GM12892 (cell line): ENCODE results near the gene CTXN3. TPM values are rescaled to one million over a fixed set of nuclear protein-coding genes. Genes with fewer than 3 reads are reported as not detected.
A peak's percentile ranks its signal among the peaks of the same experiment; 100 is the strongest.

ENCODE experiments used
- DNase-seq: peaks from one replicate; pipeline ENCODE4 v3.0.0; 2011; ENCODE audit not compliant: insufficient read length
- FAIRE-seq: peaks from 2 replicates; lab custom pipeline; 2011; peaks lifted over from hg19 to GRCh38; lab: Jason Lieb, UNC
- POLR2A ChIP-seq: IDR thresholded peaks from 2 replicates; pipeline ENCODE4 v1.6.1; 2011; ENCODE audit warnings: low read depth, low read length, control low read depth
- POLR2AphosphoS5 ChIP-seq: IDR thresholded peaks from 2 replicates; pipeline ENCODE4 v1.6.1; 2011; ENCODE audit warnings: low read depth, low read length, control low read depth
- TAF1 ChIP-seq: IDR thresholded peaks from 2 replicates; pipeline ENCODE4 v1.6.1; 2011; ENCODE audit warnings: low read depth, mild to moderate bottlenecking, control low read depth, low read length, borderline replicate concordance
- polyA plus RNA-seq: library from polyadenylated mRNA; unstranded; fragments of >200 nt; gene quantifications from one replicate; pipeline ENCODE4 v1.2.1, GENCODE V29; 2012; ENCODE audit warnings: missing spikeins, inconsistent platforms; ENCODE audit not compliant: missing spikeins

CTXN3 gene
- polyA plus RNA-seq = not detected

DNA sequence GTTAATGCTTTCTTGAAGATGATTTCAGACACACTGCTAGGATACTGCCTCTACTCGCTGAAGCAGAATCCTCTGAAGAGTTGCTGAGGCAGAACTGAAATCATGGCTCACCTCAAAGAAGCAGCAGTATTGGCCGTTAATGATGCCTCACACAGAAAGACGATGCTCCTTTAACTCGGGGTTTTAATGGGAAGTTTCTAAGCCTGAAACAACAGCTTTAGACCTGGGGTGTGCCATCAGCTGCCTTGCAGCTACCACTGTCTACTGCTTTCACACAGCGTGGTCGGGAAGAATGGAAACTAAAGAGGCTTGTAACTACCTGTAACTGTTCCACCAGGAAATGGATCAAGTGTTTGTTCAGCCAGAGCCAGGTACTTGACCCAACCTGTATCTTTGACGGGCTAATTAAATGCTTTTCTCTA lies at the start of gene CTXN3:
Gene CTXN3 (plus strand): TSS at position 65 of the 422 bp plus-strand sequence. CDS start 8,440 bp downstream, outside the sequence.
- no peak for FAIRE-seq
- DNase-seq = no peak
- TF ChIP-seq TAF1 (no peak), POLR2AphosphoS5 (no peak), POLR2A (no peak)

DNA sequence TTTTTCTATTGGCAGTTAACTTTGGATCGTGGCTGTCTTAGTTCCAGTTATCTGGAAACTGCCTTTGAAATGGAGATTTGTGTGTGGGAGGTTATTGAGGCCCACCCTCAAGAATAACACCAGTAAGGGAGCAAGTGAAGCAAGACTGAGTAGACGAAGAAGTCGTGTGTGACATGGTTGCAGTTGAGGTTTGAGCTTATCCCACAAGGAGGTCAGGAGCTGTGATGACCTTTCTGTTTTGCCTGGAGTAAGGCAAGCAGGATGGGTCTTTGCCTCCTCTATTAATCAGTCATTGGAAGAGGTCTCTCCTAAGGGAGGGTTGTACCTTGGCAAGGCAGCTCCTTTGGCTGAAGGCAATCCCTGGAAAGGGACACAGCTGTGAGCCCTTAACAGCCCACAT lies 49.6 kb upstream of the CTXN3 start:
- FAIRE-seq = peak; percentile 17
- TF ChIP-seq POLR2AphosphoS5 (no peak), POLR2A (no peak)

DNA sequence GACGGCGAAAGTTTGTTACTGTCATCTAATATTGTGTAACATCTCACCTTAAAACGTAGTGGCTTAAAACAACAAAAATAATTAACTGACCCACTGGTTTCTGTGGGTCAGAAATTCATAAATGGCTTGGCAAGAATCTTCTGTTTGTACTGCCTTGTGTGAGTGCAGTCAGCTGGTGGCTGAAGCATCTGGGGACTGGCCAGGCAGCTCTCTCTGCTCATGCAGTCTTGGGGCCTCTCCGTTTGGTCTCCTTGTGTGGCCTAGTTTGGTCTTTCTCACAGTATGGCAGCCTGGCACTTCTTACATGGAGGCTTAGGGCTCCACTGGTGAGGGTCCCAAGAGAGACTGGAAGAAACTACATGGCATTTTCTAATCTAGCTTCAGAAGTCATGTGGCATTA lies 49.0 kb upstream of the CTXN3 start:
- DNase-seq = no peak
- no peak for FAIRE-seq
- no peak for TF ChIP-seq POLR2A
- no peak for TF ChIP-seq POLR2AphosphoS5
- no peak for TF ChIP-seq TAF1

More for the DNA sequence above, 49.6 kb upstream of the CTXN3 start:
- no peak for DNase-seq

DNA sequence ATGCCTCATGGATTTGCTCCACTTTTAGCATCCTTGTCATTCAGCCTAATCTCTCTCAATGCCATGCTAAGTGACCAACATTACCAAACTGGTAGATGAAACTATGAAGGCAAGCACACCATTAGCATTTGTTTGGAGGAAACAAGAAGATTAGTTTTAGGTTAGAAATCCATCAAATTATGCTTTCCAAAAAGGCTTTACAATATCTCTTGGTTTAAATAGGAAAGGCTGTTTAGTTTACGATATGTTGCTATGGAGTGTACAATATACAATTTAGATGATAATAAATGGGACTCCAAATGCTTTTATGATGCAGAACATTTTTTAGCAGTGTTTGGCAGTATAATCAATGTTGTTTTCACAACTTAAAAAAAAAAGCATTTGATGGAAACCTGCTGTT lies 47.8 kb upstream of the CTXN3 start:
- DNase-seq (no peak), FAIRE-seq (no peak)
- TF ChIP-seq POLR2AphosphoS5 (no peak), TAF1 (no peak), POLR2A (no peak)

DNA sequence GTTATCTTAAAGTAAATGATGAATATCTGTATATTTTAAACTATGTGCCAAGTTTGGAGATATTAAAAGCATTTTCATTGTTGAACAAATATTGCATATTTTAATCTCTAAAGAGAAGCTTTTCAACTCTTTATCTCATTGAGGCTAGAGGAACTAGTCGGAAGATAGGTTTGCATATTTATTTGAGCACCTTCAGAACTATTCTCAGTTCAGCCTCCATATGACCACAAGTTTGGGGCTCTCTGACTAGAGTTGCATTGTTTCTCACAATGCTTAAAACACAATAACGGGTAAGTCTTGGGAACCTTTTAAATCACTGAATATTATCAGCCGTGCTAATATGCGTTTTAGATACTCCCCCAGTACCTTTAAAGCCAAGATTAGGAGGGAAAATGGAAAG lies 47.3 kb upstream of the CTXN3 start:
- no peak for DNase-seq
- no peak for FAIRE-seq
- TF ChIP-seq POLR2A = no peak
- no peak for TF ChIP-seq TAF1
- no peak for TF ChIP-seq POLR2AphosphoS5

DNA sequence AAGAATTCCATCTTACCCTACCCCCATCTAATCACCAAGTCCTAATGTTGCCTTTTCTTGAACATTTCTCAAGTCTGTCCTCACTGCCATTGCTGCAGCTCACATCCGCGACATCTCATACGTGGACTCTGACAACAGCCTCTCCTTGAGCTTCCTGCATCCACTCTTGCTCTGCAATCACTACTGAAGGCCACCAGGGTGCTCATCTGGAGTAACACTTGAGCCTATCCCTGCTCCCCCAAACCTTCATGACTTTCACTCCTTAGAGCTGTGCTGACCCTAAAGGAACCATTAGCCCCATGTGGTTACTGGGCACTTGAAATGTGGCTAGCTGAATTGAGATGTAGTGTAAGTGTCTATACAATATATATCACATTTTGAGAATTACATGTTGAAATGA lies 46.4 kb upstream of the CTXN3 start:
- no peak for DNase-seq
- no peak for TF ChIP-seq TAF1
- TF ChIP-seq POLR2A = no peak
- TF ChIP-seq POLR2AphosphoS5 = no peak
- FAIRE-seq = no peak

DNA sequence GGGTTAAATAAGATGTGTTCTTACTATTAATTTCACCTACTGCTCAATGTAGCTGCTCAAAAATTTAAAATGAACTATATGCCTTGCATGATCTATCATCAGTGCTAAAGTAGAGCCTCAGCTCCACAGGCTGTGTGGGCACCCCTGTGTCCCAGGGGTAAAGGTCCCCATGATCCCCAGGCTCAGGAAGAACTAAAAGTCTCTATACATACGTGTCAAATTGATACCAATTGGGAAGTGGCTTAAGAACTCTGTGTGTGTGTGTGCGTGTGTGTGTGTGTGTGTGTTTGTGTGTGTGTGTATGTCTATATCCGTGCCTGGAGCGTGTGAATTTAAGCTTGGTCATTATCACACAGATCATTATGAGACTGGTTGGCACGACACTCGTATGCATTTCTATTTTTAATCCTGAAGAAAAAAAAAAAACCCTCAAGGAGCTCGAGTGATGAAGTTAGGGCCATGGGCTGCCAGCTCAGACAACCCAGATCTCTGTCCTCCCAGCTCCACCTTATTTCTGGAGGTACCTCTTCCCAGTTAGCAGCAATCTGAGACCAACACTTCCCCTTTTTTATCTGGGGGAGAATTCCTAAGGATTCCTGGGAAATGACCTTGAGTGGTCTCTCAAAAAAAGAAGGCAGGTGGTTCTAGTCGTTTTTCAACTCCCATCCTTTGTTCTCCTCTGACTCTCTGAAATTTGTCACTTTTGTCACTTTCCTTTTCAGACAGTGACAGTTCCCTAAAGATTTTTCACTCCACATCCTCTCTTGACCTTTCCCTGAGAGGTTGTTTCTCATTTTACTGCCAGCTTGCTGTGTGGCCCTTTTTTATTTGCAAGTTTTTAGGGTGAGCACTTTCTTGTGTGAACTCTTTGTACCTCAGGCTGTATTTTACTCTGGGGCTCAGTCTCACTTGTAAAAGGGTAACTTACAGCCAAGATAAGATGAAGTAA lies 45.7 kb upstream of the CTXN3 start:
- DNase-seq (no peak), FAIRE-seq (no peak)
- no peak for TF ChIP-seq POLR2A
- TF ChIP-seq TAF1 = no peak
- TF ChIP-seq POLR2AphosphoS5 = no peak

DNA sequence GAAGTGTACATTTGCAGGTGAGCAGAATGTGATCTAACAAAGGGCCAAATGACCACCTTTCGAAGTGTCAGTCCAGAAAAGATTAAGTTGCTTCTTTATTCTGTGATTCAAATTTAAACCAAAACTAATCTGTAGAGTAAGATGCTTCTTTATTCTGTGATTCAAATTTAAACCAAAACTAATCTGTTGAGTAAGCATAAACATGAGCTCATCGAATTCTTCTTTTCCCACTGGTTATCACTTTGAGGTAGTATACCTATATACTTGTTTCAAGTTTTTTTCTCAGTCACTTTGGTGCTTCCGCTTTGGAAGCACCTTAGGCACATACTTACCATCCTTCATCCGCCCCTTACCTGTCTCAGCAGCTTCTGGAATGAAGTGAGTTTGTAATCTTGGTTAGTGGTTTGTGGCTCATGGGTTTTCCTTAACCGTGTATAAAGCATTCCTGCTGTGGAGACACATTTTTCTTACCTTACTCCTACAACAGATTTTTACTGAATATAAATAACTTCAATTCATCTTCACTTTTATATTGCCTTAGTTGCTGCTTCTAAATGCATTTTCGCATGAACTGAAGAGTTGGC lies 40.7 kb upstream of the CTXN3 start:
- DNase-seq (no peak), FAIRE-seq (no peak)
- TF ChIP-seq POLR2AphosphoS5 (no peak), POLR2A (no peak), TAF1 (no peak)

DNA sequence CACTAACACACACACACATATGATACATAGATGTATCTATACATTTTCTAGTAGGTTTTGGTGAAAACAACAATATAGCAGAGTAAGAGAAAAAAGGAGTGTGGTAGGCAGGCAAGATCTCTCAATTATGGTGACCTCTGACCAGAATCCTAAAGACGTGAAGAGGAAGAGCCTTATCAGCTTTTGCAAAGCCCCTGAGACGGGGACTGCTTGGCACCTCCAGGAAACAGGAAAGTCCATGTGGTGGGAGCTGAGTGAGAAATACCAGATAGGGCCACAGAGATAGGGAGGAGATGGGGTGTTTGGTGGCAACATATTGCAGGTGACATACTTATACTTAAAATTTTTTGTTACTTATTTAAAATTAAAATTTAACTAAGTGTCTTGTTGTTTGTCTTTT lies 39.9 kb upstream of the CTXN3 start:
- TF ChIP-seq POLR2AphosphoS5 = no peak
- no peak for TF ChIP-seq TAF1
- no peak for TF ChIP-seq POLR2A

DNA sequence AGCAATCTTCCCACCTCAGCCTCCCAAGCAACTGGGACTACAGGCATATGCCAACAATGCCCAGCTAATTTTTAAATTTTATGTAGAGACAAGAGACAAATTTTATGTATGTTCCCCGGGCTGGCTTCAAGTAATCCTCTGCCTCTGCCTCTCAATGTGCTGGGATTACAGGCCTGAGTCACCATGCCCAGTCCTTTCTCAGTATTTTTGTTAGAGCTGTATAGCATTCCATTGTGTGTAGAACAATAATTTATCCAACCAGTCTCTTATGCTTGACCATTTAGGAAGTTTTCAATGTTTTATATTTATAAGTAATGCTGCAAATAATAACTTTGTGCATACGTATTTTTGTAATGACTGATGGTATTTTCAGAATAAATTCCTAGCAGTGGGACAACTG lies 38.9 kb upstream of the CTXN3 start:
- FAIRE-seq = no peak
- DNase-seq = no peak
- TF ChIP-seq TAF1 = no peak
- no peak for TF ChIP-seq POLR2AphosphoS5
- no peak for TF ChIP-seq POLR2A

More for the DNA sequence above, 39.9 kb upstream of the CTXN3 start:
- DNase-seq (no peak), FAIRE-seq (no peak)

DNA sequence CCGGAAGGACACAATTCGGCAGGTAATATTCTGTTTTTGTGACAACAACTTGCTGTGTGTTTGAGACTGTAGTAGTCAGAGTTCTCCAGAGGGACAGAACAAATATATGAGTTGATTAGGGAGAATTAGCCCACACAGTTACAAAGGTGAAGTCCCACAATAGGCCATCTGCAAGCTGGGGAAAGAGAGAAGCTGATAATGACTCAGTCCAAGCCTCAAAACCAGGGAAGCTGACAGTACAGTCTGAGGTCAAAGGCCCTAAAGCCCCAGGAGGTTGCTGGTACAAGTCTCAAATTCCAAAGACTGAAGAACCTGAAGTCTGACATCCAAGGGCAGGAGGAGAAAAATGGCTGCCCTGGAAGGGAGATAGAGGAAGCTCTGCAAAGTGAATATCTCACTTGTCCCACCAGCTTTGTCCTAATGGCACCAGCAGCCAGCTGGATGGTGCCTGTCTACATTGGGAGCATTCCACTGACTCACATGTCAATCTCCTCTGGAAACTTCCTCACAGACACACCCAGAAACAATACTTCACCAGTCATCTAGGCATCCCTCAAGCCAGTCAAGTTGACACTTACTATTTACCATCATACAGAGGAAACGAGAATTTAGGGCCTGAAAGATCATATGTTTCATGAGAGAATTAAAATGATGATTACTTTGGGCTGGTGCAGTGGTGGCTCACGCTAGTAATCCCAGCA lies 36.3 kb upstream of the CTXN3 start:
- peak; percentile 27 for FAIRE-seq
- TF ChIP-seq TAF1 (no peak), POLR2A (no peak), POLR2AphosphoS5 (no peak)
- no peak for DNase-seq

DNA sequence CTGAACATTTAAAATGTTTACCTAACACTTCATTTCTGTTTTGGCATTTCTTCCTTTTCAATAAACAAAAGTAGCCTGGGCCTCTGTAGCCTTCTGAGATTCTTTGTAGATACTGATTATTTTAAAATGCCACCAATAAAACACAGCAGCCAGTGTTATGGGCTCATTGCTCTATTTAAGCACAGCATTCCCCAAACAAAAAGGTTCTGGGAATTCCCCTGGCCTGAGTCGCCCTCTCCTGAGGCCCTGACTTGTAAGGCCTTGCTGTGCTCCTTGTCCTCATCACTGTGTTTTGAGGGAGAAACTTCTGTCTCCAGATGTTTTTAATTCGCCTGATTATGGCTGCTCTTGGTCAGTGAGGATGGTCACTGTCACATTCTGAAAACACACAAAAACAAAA lies 33.0 kb upstream of the CTXN3 start:
- DNase-seq (no peak), FAIRE-seq (no peak)
- no peak for TF ChIP-seq TAF1
- TF ChIP-seq POLR2AphosphoS5 = no peak
- no peak for TF ChIP-seq POLR2A
